Measurements from ENCODE around the gene THSD4.

- TF ChIP-seq CTCF (IDR thresholded peaks at IDR 0.05) (no peak), POLR2A (IDR thresholded peaks at IDR 0.05) (no peak)
These were observed 414.8 kb downstream of the THSD4 start for GRCh38 chr15:71530116-71530515.
